CD4-positive, alpha-beta T cell treated with Interleukin-2 at 100 ng/mL for 4 hours (primary cell): ENCODE results near the gene NEURL1.
"Not testable (repeated sequence)": the region's sequence is repeated elsewhere in the genome, so short reads cannot be mapped to it uniquely, and the experiment has no call there.

ENCODE experiments used
- DNase-seq: peaks from one replicate; pipeline ENCODE4 v3.0.0-alpha.2; 2020; ENCODE audit warnings: low spot score

NEURL1 gene

GRCh38 chr10:103585011-103585405, 91.5 kb downstream of the NEURL1 start:
- DNase-seq: no peak

- no peak for DNase-seq
These were observed 93.6 kb downstream of the NEURL1 start for GRCh38 chr10:103587073-103587472.

- no peak for DNase-seq
These were observed 95.6 kb downstream of the NEURL1 start for GRCh38 chr10:103589074-103589630.

- no peak for DNase-seq
These were observed 96.6 kb downstream of the NEURL1 start for GRCh38 chr10:103590060-103590459.

- DNase-seq: no peak
These were observed 97.3 kb downstream of the NEURL1 start for GRCh38 chr10:103590744-103591291.

- DNase-seq: peak; percentile 28
These were observed 98.9 kb downstream of the NEURL1 start for GRCh38 chr10:103592186-103593021.

GRCh38 chr10:103593022-103593570, 99.6 kb downstream of the NEURL1 start:
- no peak for DNase-seq

- DNase-seq: no peak
These were observed 102.6 kb downstream of the NEURL1 start for GRCh38 chr10:103595933-103596726.

- DNase-seq: no peak
These were observed 103.5 kb downstream of the NEURL1 start for GRCh38 chr10:103597003-103597402.

- no peak for DNase-seq
These were observed 105.2 kb downstream of the NEURL1 start for GRCh38 chr10:103598654-103599115.

GRCh38 chr10:103599211-103599610, 105.7 kb downstream of the NEURL1 start:
- DNase-seq: no peak

GRCh38 chr10:103599907-103600306, 106.4 kb downstream of the NEURL1 start:
- no peak for DNase-seq

GRCh38 chr10:103600325-103600724, 106.8 kb downstream of the NEURL1 start:
- DNase-seq: no peak

- DNase-seq: no peak
These were observed 107.6 kb downstream of the NEURL1 start for GRCh38 chr10:103600956-103601569.

GRCh38 chr10:103602028-103602851, 108.7 kb downstream of the NEURL1 start:
- no peak for DNase-seq

- DNase-seq: no peak
These were observed 109.3 kb downstream of the NEURL1 start for GRCh38 chr10:103602852-103603155.

GRCh38 chr10:103603382-103603781, 109.9 kb downstream of the NEURL1 start:
- no peak for DNase-seq

GRCh38 chr10:103605359-103606096, 112.0 kb downstream of the NEURL1 start:
- DNase-seq: peak; percentile 49

GRCh38 chr10:103606097-103606438, 112.6 kb downstream of the NEURL1 start:
- DNase-seq: not testable (repeated sequence)

GRCh38 chr10:103607051-103607450, 113.5 kb downstream of the NEURL1 start:
- not testable (repeated sequence) for DNase-seq
